K562 (cell line): ENCODE results near the gene FCGBP. TPM values are rescaled to one million over a fixed set of nuclear protein-coding genes. Genes with fewer than 3 reads are reported as not detected.
A peak's percentile ranks its signal among the peaks of the same experiment; 100 is the strongest.

ENCODE experiments used
- BRD9 ChIP-seq: fragments of 450-650 bp; IDR thresholded peaks from 2 replicates; pipeline ENCODE4 v1.6.1; 2018; ENCODE audit warnings: low read depth; ENCODE audit not compliant: partially characterized antibody
- CBFB ChIP-seq: sonication (generic); formaldehyde crosslinking; IDR thresholded peaks from 2 replicates; pipeline ENCODE4 v1.4.0; 2020; ENCODE audit warnings: mild to moderate bottlenecking, missing genetic modification reagents
- ETV1 ChIP-seq: fragments of 450-650 bp; conservative IDR thresholded peaks from 2 replicates; pipeline ENCODE4 v1.6.1; 2016; ENCODE audit warnings: missing genetic modification characterization, control low read depth, low read depth, missing compliant biosample characterization
- ETV6 ChIP-seq, 3 experiments: fragments of 150-350 bp in 1 of 3; sonication (generic) in 1 of 3; formaldehyde crosslinking in 1 of 3; IDR thresholded peaks; 2 replicates each; pipeline versions ENCODE4 v1.6.1 to v1.8.0; 2014 to 2022; ENCODE audit warnings: borderline replicate concordance in 2 of 3, low read depth in 2 of 3, antibody characterized with exemption in 1 of 3, low read length in 1 of 3, mild to moderate bottlenecking in 1 of 3, missing genetic modification reagents in 1 of 3
- HOXB6 ChIP-seq: fragments of 250-450 bp; sonication (Bioruptor Pico); IDR thresholded peaks from 2 replicates; pipeline ENCODE4 v1.5.1; 2022; ENCODE audit warnings: mild to moderate bottlenecking, borderline replicate concordance
- ID3 ChIP-seq, 2 experiments: fragments of 250-450 bp in 1 of 2; fragments of 450-650 bp in 1 of 2; sonication (Bioruptor Pico) in 1 of 2; IDR thresholded peaks; 2 replicates each; pipeline versions ENCODE4 v1.6.1 to v1.8.0; 2016 to 2021; ENCODE audit warnings: mild to moderate bottlenecking in 2 of 2, moderate library complexity in 2 of 2, missing compliant biosample characterization in 1 of 2, missing genetic modification characterization in 1 of 2
- MTA1 ChIP-seq: fragments of 450-650 bp; IDR thresholded peaks from 2 replicates; pipeline ENCODE4 v1.6.1; 2017; ENCODE audit warnings: borderline replicate concordance
- SAFB ChIP-seq: fragments of 200-400 bp; formaldehyde crosslinking; IDR thresholded peaks from 2 replicates; pipeline ENCODE4 v1.6.1; 2017; ENCODE audit warnings: low read depth, low read length, borderline replicate concordance
- TAL1 ChIP-seq: fragments of 450-650 bp; IDR thresholded peaks from 2 replicates; pipeline ENCODE4 v1.6.1; 2016; ENCODE audit warnings: mild to moderate bottlenecking
- ZNF121 ChIP-seq: sonication (generic); formaldehyde crosslinking; conservative IDR thresholded peaks from 2 replicates; pipeline ENCODE4 v1.8.0; 2022; ENCODE audit warnings: missing genetic modification reagents
- ZNF175 ChIP-seq: fragments of 200-800 bp; sonication (Bioruptor generic); IDR thresholded peaks from 2 replicates; pipeline ENCODE4 v1.6.1; 2016; ENCODE audit warnings: low read depth, mild to moderate bottlenecking, missing genetic modification characterization, missing compliant biosample characterization
- ZNF384 ChIP-seq: IDR thresholded peaks from 2 replicates; pipeline ENCODE4 v1.6.1; 2012; ENCODE audit warnings: low read depth, low read length, improper control_type of control experiment
- ZNF696 ChIP-seq: fragments of 250-450 bp; sonication (Bioruptor Pico); conservative IDR thresholded peaks from 2 replicates; pipeline ENCODE4 v1.4.0; 2020; ENCODE audit warnings: mild to moderate bottlenecking, moderate library complexity
- polyA plus RNA-seq, 8 experiments: library from polyadenylated mRNA; depleted of rRNA in 4 of 8; stranded (reverse) in 5 of 8; unstranded in 3 of 8; fragments of >200 nt; fragmentation: Nextera tagmentation in 2 of 8; fragmentation: Illumina TruSeq in 1 of 8; extraction: Ambion mirVana in 2 of 8; extraction: Trizol in 1 of 8; gene quantifications; 2 replicates each; pipeline versions ENCODE4 v1.2.1 to v1.2.3, GENCODE V29; 2011 to 2014; ENCODE audit warnings: inconsistent platforms in 1 of 8, missing spikeins in 1 of 8
- total RNA-seq, 7 experiments: library from RNA; depleted of rRNA in 6 of 7; stranded (reverse); fragments of >200 nt in 6 of 7; fragmentation: Illumina TruSeq in 2 of 7; extraction: Trizol in 2 of 7; gene quantifications; 2 replicates each; pipeline versions ENCODE4 v1.2.1 to v1.2.3, GENCODE V29; 2011 to 2021; ENCODE audit warnings: low replicate concordance in 1 of 7
- TF ChIP-seq, protein P1 (sequence below): IDR thresholded peaks from 2 replicates; pipeline ENCODE4 v1.6.1; 2011; ENCODE audit warnings: borderline replicate concordance, low read depth, mild to moderate bottlenecking, moderate library complexity, low read length; ENCODE audit not compliant: insufficient read depth, poor library complexity, severe bottlenecking

Gene FCGBP
- total and polyA plus RNA-seq, 9 of the 15 experiments (the other 6 are each of a cell fraction or from before 2014, with no cell fraction given): 0.01 to 1.5 (median 0.13) TPM; not detected in 4

GRCh38 chr19:39969681-39970424, 35.4 kb upstream of the FCGBP start (continued):
- peak; percentile 36; the same call in 1 of the 2 replicates for TF ChIP-seq ZNF121 (CRISPR knock-in tag)
- TF ChIP-seq CBFB (CRISPR knock-in tag): no peak; the same call in 1 of the 2 replicates
- TF ChIP-seq ETV1 (tag): peak; percentile 93
- no peak for TF ChIP-seq ZNF175 (CRISPR knock-in tag)
- TF ChIP-seq ETV6 (IDR thresholded peaks at IDR 0.05; ENCODE audit: borderline replicate concordance in 1 of 2, low read depth in 2 of 2, low read length in 1 of 2): no peak
- TF ChIP-seq ETV6 (CRISPR knock-in tag; IDR thresholded peaks at IDR 0.05; ENCODE audit: borderline replicate concordance): no peak
- TF ChIP-seq SAFB: no peak
- no peak for TF ChIP-seq BRD9
- peak; percentile 84 for TF ChIP-seq ZNF384
- TF ChIP-seq HOXB6 (CRISPR knock-in tag): no peak
- TF ChIP-seq TAL1: no peak
- no peak for TF ChIP-seq ID3 (CRISPR knock-in tag; IDR thresholded peaks at IDR 0.05)
- peak; percentile 95 for TF ChIP-seq ID3 (tag; IDR thresholded peaks at IDR 0.05)
- peak; percentile 31; the same call in 1 of the 2 replicates for TF ChIP-seq MTA1
- no peak for TF ChIP-seq ZNF696 (CRISPR knock-in tag)
- TF ChIP-seq, protein P1, sequence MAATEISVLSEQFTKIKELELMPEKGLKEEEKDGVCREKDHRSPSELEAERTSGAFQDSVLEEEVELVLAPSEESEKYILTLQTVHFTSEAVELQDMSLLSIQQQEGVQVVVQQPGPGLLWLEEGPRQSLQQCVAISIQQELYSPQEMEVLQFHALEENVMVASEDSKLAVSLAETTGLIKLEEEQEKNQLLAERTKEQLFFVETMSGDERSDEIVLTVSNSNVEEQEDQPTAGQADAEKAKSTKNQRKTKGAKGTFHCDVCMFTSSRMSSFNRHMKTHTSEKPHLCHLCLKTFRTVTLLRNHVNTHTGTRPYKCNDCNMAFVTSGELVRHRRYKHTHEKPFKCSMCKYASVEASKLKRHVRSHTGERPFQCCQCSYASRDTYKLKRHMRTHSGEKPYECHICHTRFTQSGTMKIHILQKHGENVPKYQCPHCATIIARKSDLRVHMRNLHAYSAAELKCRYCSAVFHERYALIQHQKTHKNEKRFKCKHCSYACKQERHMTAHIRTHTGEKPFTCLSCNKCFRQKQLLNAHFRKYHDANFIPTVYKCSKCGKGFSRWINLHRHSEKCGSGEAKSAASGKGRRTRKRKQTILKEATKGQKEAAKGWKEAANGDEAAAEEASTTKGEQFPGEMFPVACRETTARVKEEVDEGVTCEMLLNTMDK: no peak
